A673 (cell line): ENCODE results near the gene MYO15B. TPM values are rescaled to one million over a fixed set of nuclear protein-coding genes. Genes with fewer than 3 reads are reported as not detected.

ENCODE experiments used
- BruUV-seq: library from RNA; stranded (reverse); fragments of 400-500 nt; replicated peaks from 2 replicates; lab custom pipeline; 2021; lab: Mats Ljungman, UMichigan
- CTCF ChIA-PET: fragments of 300-600 bp; sonication (Branson Sonifier 250); formaldehyde crosslinking; loops from one replicate; lab custom pipeline; 2022; ENCODE audit warnings: antibody characterized with exemption; lab: Charles Lee
- POLR2A ChIA-PET: fragments of 300-600 bp; sonication (Branson Sonifier 250); formaldehyde crosslinking; loops from one replicate; lab custom pipeline; 2022; ENCODE audit warnings: antibody characterized with exemption; ENCODE audit not compliant: low non-redundant PET; lab: Charles Lee
- DNase-seq: peaks from one replicate; pipeline ENCODE4 v3.0.0-alpha.2; 2015; ENCODE audit warnings: low spot score
- H3K27ac ChIP-seq: fragments of 200-600 bp; sonication (generic); 2 replicates; pipeline ENCODE4 v1.5.1; 2016; ENCODE audit warnings: mixed run types, low read depth, mild to moderate bottlenecking, mixed read lengths, antibody characterized with exemption, low read length; ENCODE audit not compliant: poor library complexity, severe bottlenecking
- H3K27me3 ChIP-seq: fragments of 200-600 bp; sonication (generic); replicated peaks from 2 replicates; pipeline ENCODE4 v1.6.1; 2017; ENCODE audit warnings: mixed run types, low read depth, mild to moderate bottlenecking, mixed read lengths, antibody characterized with exemption, low read length; ENCODE audit not compliant: insufficient read depth, poor library complexity
- H3K36me3 ChIP-seq: fragments of 200-600 bp; sonication (generic); 2 replicates; pipeline ENCODE4 v1.6.1; 2016; ENCODE audit warnings: mixed run types, mild to moderate bottlenecking, mixed read lengths, antibody characterized with exemption, low read length; ENCODE audit not compliant: insufficient read depth, poor library complexity, severe bottlenecking
- H3K4me1 ChIP-seq: fragments of 200-600 bp; sonication (generic); 2 replicates; pipeline ENCODE4 v1.6.1; 2017; ENCODE audit warnings: mixed run types, mild to moderate bottlenecking, mixed read lengths, antibody characterized with exemption, low read length; ENCODE audit not compliant: insufficient read depth, poor library complexity, severe bottlenecking
- H3K4me3 ChIP-seq: fragments of 200-600 bp; sonication (generic); 2 replicates; pipeline ENCODE4 v1.5.1; 2016; ENCODE audit warnings: low read depth, mixed run types, mild to moderate bottlenecking, mixed read lengths, low read length; ENCODE audit not compliant: poor library complexity, severe bottlenecking
- H3K9me3 ChIP-seq: fragments of 200-600 bp; sonication (generic); 2 replicates; pipeline ENCODE4 v1.6.1; 2016; ENCODE audit warnings: mixed run types, low read depth, mild to moderate bottlenecking, mixed read lengths, antibody characterized with exemption, low read length; ENCODE audit not compliant: poor library complexity, severe bottlenecking
- CTCF ChIP-seq: fragments of 300-800, 200-600 bp; sonication (generic); conservative IDR thresholded peaks from 2 replicates; pipeline ENCODE4 v1.5.1; 2017; ENCODE audit warnings: low read depth, mild to moderate bottlenecking, antibody characterized with exemption, low read length, moderate library complexity, mixed read lengths
- EZH2 ChIP-seq: fragments of 200-600 bp; sonication (generic); IDR thresholded peaks from 2 replicates; pipeline ENCODE4 v1.6.1; 2017; ENCODE audit warnings: borderline replicate concordance, low read depth, mild to moderate bottlenecking, mixed read lengths, antibody characterized with exemption, low read length; ENCODE audit not compliant: poor library complexity, severe bottlenecking
- intact Hi-C: fragments of 100-400 bp; cut with micrococcal nuclease; formaldehyde crosslinking; loops from one replicate; pipeline ENCODE4 v1.10.0; 2022; ENCODE audit not compliant: unreplicated experiment
- total RNA-seq: library from RNA; stranded (reverse); gene quantifications from 2 replicates; pipeline ENCODE4 v1.2.3, GENCODE V29; 2021

MYO15B gene
- total RNA-seq, 1 experiment from 2014 or later = 9.3 TPM

GRCh38 chr17:75595284-75595919, 7.8 kb downstream of the MYO15B start:
- no peak overlapping the region for H3K27ac ChIP-seq
- CTCF ChIA-PET = no interaction called here
- H3K27me3 ChIP-seq = no peaks in the 10 kb centered on the region
- H3K4me3 ChIP-seq = no peak overlapping the region
- no peak for DNase-seq
- no peaks in the 10 kb centered on the region for H3K36me3 ChIP-seq
- intact Hi-C loops = no loop called here
- POLR2A ChIA-PET = no interaction called here
- BruUV-seq = no TSS peak
- no peak for TF ChIP-seq EZH2
- no peak for TF ChIP-seq CTCF
- no peaks in the 10 kb centered on the region for H3K4me1 ChIP-seq
- no peaks in the 10 kb centered on the region for H3K9me3 ChIP-seq

- Histone ChIP-seq H3K9me3 (no peaks in the 10 kb centered on the region), H3K4me1 (no peaks in the 10 kb centered on the region), H3K4me3 (no peak overlapping the region), H3K27ac (no peak overlapping the region), H3K36me3 (no peaks in the 10 kb centered on the region), H3K27me3 (no peaks in the 10 kb centered on the region)
- no peak for TF ChIP-seq EZH2
- DNase-seq = no peak
- intact Hi-C loops = no loop called here
- no TSS peak for BruUV-seq
- ChIA-PET CTCF (no interaction called here), POLR2A (no interaction called here)
These were observed 8.3 kb downstream of the MYO15B start for GRCh38 chr17:75595920-75596313.

- ChIA-PET CTCF (no interaction called here), POLR2A (no interaction called here)
- DNase-seq = no peak
- Histone ChIP-seq H3K27ac (no peak overlapping the region), H3K27me3 (no peaks in the 10 kb centered on the region), H3K9me3 (no peaks in the 10 kb centered on the region), H3K4me1 (no peaks in the 10 kb centered on the region), H3K36me3 (no peaks in the 10 kb centered on the region), H3K4me3 (no peak overlapping the region)
- no peak for TF ChIP-seq EZH2
- no peak for TF ChIP-seq CTCF
- no TSS peak for BruUV-seq
- intact Hi-C loops = no loop called here
These were observed 8.9 kb downstream of the MYO15B start for GRCh38 chr17:75596320-75597087.
